Karpas-422 (cell line): ENCODE measurements around the gene C2orf49. TPM values are rescaled to one million over a fixed set of nuclear protein-coding genes. Genes with fewer than 3 reads are reported as not detected.

Experiments used
- DNase-seq: peaks from one replicate; pipeline ENCODE4 v3.0.0-alpha.2; 2015
- H2AFZ ChIP-seq: fragments of 200-600 bp; sonication (generic); 2 replicates; pipeline ENCODE4 v1.6.1; 2014; ENCODE audit warnings: antibody characterized with exemption, low read length, mixed read lengths
- H3K27ac ChIP-seq: fragments of 200-600 bp; sonication (generic); 2 replicates; pipeline ENCODE4 v1.5.1; 2014; ENCODE audit warnings: mild to moderate bottlenecking, low read length, moderate library complexity
- H3K27me3 ChIP-seq: fragments of 200-600 bp; sonication (generic); 2 replicates; pipeline ENCODE4 v1.6.1; 2014; ENCODE audit warnings: low read length, mixed read lengths
- H3K36me3 ChIP-seq: fragments of 200-600 bp; sonication (generic); 2 replicates; pipeline ENCODE4 v1.6.1; 2014; ENCODE audit warnings: low read length, mixed read lengths; ENCODE audit not compliant: insufficient read depth
- H3K4me1 ChIP-seq: fragments of 200-600 bp; sonication (generic); 2 replicates; pipeline ENCODE4 v1.6.1; 2014; ENCODE audit warnings: mild to moderate bottlenecking, low read length, mixed read lengths
- H3K4me2 ChIP-seq: fragments of 200-600 bp; sonication (generic); 2 replicates; pipeline ENCODE4 v1.6.1; 2014; ENCODE audit warnings: low read length, low read depth, mild to moderate bottlenecking; ENCODE audit not compliant: poor library complexity, severe bottlenecking
- H3K4me3 ChIP-seq: fragments of 200-600 bp; sonication (generic); 2 replicates; pipeline ENCODE4 v1.5.1; 2014; ENCODE audit warnings: mild to moderate bottlenecking, antibody characterized with exemption, low read length, mixed read lengths
- H3K79me2 ChIP-seq: fragments of 200-600 bp; sonication (generic); 2 replicates; pipeline ENCODE4 v1.6.1; 2014; ENCODE audit warnings: mild to moderate bottlenecking, low read length, mixed read lengths
- H3K9ac ChIP-seq: fragments of 200-600 bp; sonication (generic); 2 replicates; pipeline ENCODE4 v1.6.0; 2014; ENCODE audit warnings: low read length
- H3K9me2 ChIP-seq: fragments of 200-600 bp; sonication (generic), shearing (Covaris generic); replicated peaks from 2 replicates; pipeline ENCODE4 v1.6.0; 2014; ENCODE audit warnings: mild to moderate bottlenecking, low read length, moderate library complexity; ENCODE audit not compliant: insufficient read depth
- H3K9me3 ChIP-seq: fragments of 300-700, 200-600 bp; sonication (generic); 2 replicates; pipeline ENCODE4 v1.6.1; 2014; ENCODE audit warnings: low read length, mixed read lengths
- H4K20me1 ChIP-seq: fragments of 200-600 bp; sonication (generic); 2 replicates; pipeline ENCODE4 v1.6.1; 2014; ENCODE audit warnings: mild to moderate bottlenecking, antibody characterized with exemption, low read length, low read depth; ENCODE audit not compliant: insufficient read depth
- total RNA-seq: library from RNA; depleted of rRNA; stranded (reverse); fragments of >200 nt; shearing (Covaris generic); gene quantifications from 2 replicates; pipeline ENCODE4 v1.2.3, GENCODE V29; 2014; ENCODE audit warnings: low replicate concordance

C2orf49 gene
- total RNA-seq, 1 experiment from 2014 or later = 26.3 TPM

DNA sequence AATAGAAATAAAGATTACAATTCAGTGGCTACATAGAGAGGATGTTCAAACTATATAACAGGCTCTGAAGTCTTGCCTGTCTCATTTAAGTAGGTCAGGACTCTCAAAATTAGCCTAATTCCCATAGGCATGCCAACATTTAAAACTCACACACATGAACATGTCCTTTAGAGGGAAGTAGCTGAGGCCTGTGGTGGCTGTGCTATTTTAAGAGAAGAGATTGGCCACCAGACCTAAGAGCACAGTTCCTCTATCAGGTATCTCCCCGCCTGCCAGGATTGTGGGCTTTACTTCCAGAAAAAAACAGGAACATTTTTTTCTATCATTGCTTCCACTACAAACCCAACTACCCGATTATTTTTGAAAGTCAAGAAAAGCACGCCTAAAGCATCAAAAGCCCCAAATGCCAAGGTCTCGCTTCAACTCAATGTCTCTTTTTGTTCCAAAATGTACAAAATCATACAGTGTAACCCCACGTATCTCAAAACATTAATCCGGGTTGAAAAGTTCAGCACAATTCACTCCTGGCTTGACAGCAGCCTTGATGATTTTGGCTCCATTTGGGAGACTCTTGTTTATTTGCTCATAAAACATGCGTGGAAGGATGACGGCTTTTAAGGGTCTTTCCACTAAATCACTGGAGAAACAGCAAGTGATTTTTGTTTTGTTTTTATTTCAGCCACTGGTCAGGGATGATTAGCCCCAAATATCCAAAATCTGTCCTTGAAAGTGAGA, 46.3 kb downstream of the C2orf49 start:
- no peak overlapping the region for H3K27ac ChIP-seq
- DNase-seq = no peak
- no peaks in the 10 kb centered on the region for H3K79me2 ChIP-seq
- no peaks in the 10 kb centered on the region for H4K20me1 ChIP-seq
- H3K9me2 ChIP-seq = no peaks in the 10 kb centered on the region
- no peak overlapping the region for H3K9ac ChIP-seq
- no peaks in the 10 kb centered on the region for H3K27me3 ChIP-seq
- no peak overlapping the region for H3K4me2 ChIP-seq
- H3K36me3 ChIP-seq = no peaks in the 10 kb centered on the region
- H3K4me3 ChIP-seq = no peak overlapping the region
- no peak overlapping the region for H2AFZ ChIP-seq
- no peaks in the 10 kb centered on the region for H3K9me3 ChIP-seq
- H3K4me1 ChIP-seq = no peaks in the 10 kb centered on the region

DNA sequence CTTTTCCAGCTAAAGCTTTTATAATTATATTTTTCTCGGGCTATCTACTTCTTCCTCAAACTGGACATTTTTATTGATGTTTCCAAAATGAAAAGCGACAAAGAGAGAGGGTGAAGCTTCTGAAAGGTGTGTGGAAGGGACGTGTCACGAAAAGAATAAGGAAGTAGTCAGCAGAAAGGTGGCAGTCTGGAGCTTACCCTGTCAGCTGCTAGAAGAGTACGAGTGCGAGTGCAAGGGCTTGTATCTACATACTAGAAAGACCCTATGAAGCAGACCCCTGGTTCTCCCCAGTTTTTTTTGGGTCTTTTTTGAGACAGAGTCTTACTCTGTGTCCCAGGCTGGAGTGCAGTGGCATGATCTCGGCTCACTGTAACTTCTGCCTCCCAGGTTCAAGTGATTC, 46.9 kb downstream of the C2orf49 start:
- no peaks in the 10 kb centered on the region for H3K9me3 ChIP-seq
- no peaks in the 10 kb centered on the region for H3K4me1 ChIP-seq
- no peak for DNase-seq
- no peak overlapping the region for H3K27ac ChIP-seq
- no peak overlapping the region for H3K4me2 ChIP-seq
- H3K9ac ChIP-seq = no peak overlapping the region
- H3K9me2 ChIP-seq = no peaks in the 10 kb centered on the region
- no peaks in the 10 kb centered on the region for H3K79me2 ChIP-seq
- no peaks in the 10 kb centered on the region for H4K20me1 ChIP-seq
- H3K36me3 ChIP-seq = no peaks in the 10 kb centered on the region
- H3K4me3 ChIP-seq = no peak overlapping the region
- H3K27me3 ChIP-seq = no peaks in the 10 kb centered on the region
- no peak overlapping the region for H2AFZ ChIP-seq

DNA sequence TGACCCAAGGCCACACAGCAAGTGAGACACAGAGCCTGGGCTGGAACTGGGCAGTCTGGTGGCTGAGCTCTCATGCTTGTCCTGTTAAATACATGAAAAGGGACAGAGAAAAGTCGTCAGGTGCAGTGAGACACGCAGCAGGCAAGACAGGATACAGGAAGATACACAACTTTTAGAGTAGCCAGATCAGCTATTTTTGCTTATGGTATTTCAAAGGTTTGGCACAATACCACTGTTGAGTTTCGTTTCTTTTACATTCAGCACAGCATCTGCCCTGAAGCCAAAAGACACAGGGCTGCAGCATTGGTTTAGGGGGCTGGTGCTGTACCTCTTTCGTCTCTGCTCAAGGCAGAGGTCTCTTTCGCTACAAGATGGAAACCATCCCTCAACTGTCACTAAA, 47.5 kb downstream of the C2orf49 start:
- H3K9me3 ChIP-seq = no peaks in the 10 kb centered on the region
- no peak overlapping the region for H3K4me2 ChIP-seq
- H3K4me3 ChIP-seq = no peak overlapping the region
- no peaks in the 10 kb centered on the region for H4K20me1 ChIP-seq
- H3K9me2 ChIP-seq = no peaks in the 10 kb centered on the region
- no peak overlapping the region for H3K27ac ChIP-seq
- no peaks in the 10 kb centered on the region for H3K36me3 ChIP-seq
- H2AFZ ChIP-seq = no peak overlapping the region
- no peak overlapping the region for H3K9ac ChIP-seq
- H3K27me3 ChIP-seq = no peaks in the 10 kb centered on the region
- no peaks in the 10 kb centered on the region for H3K4me1 ChIP-seq
- H3K79me2 ChIP-seq = no peaks in the 10 kb centered on the region
- no peak for DNase-seq

DNA sequence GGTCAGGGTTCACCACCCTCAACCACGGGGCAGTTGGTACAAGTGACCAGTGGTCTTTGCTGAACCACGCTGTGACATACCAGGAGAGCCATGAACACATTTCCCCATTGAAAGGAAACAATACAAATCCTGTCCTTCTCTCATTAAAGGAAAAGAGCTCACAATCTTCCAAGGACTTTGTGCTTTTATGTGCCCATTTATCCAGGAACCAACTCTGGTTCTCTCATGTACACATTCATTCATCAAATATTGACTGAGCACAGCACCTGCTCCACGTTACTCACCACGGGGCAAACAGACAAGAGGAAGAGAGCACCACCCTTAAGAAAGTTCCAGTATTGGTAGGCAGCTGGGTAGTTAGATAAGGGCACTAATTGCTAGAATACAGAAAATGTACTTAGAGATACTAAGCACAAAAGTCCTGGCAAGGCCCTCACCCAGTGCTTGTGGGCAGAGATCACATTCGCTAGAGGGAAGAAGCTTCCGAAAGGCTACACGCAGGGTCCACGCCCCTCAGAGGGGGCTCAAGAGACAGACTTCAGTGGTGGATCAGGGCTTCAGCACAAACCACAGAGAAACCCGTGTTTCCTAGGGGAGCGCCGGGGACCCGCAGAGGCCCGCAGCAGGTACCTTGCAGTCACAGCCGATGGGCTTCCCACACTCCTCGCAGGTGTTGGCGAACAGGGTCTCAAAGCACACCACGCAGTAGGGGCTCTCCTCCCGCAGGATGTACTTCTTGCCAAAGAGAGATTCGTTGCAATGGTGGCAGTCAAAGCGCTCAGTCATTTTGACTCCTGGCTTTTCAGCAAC, 48.6 kb downstream of the C2orf49 start:
- no peak overlapping the region for H2AFZ ChIP-seq

DNA sequence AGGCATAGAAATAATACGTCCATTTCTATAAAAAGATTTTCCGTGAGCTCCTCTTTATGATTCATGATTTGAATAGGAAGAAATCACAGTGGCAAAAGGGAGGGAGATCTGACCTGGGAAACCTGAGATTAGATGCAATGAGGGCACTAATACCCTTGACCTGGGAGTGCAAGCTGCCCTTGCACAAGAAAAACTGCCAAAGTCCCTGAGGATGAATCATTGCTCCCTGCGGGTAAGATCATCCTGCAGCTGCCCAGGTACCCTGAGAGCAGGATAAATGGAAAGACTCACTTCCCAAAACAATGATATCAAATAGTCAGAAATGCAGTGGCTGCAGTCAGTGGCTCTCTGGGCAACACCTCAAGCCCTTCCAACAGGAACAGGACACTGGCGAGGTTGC, 49.9 kb downstream of the C2orf49 start:
- no peak overlapping the region for H3K4me3 ChIP-seq
- no peak overlapping the region for H3K9ac ChIP-seq
- H3K36me3 ChIP-seq = no peaks in the 10 kb centered on the region

More for the DNA sequence above, 48.6 kb downstream of the C2orf49 start:
- H3K9ac ChIP-seq = no peak overlapping the region
- H3K4me2 ChIP-seq = no peak overlapping the region
- no peak overlapping the region for H3K4me3 ChIP-seq
- DNase-seq = no peak
- no peaks in the 10 kb centered on the region for H4K20me1 ChIP-seq
- H3K9me2 ChIP-seq = no peaks in the 10 kb centered on the region
- H3K27ac ChIP-seq = no peak overlapping the region
- no peaks in the 10 kb centered on the region for H3K79me2 ChIP-seq
- H3K9me3 ChIP-seq = no peaks in the 10 kb centered on the region
- no peaks in the 10 kb centered on the region for H3K4me1 ChIP-seq
- no peaks in the 10 kb centered on the region for H3K27me3 ChIP-seq
- H3K36me3 ChIP-seq = no peaks in the 10 kb centered on the region

DNA sequence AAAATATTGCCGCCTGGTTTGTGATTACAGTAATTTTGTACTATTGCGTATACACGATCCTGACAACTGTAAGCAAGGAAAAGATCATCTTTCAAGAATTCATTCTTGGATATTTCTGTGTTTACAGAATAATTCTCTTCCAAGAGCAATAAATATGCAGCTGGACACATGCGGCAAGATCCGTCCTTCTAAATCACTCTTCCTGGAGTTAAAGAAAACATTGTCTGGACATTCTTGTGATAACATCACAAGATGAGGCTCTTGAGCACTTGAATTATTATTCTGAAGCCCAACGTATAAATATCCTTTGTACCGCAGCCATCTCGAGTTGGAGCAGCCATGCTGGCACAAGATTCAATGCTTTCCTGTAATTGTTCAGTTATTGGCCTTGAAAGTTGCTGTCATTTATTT, 51.6 kb downstream of the C2orf49 start:
- Histone ChIP-seq H3K27ac (no peak overlapping the region), H3K36me3 (no peaks in the 10 kb centered on the region), H3K79me2 (no peaks in the 10 kb centered on the region), H3K4me2 (no peak overlapping the region), H4K20me1 (no peaks in the 10 kb centered on the region), H3K9me3 (no peaks in the 10 kb centered on the region), H3K4me3 (no peak overlapping the region), H2AFZ (no peak overlapping the region), H3K9me2 (no peaks in the 10 kb centered on the region), H3K27me3 (no peaks in the 10 kb centered on the region), H3K4me1 (no peaks in the 10 kb centered on the region), H3K9ac (no peak overlapping the region)
- DNase-seq = no peak

More for the DNA sequence above, 49.9 kb downstream of the C2orf49 start:
- no peaks in the 10 kb centered on the region for H3K79me2 ChIP-seq
- H2AFZ ChIP-seq = no peak overlapping the region
- no peak overlapping the region for H3K27ac ChIP-seq
- no peak overlapping the region for H3K4me2 ChIP-seq
- DNase-seq = no peak
- no peaks in the 10 kb centered on the region for H3K27me3 ChIP-seq
- H3K9me2 ChIP-seq = no peaks in the 10 kb centered on the region
- H3K9me3 ChIP-seq = no peaks in the 10 kb centered on the region
- no peaks in the 10 kb centered on the region for H4K20me1 ChIP-seq
- no peaks in the 10 kb centered on the region for H3K4me1 ChIP-seq

DNA sequence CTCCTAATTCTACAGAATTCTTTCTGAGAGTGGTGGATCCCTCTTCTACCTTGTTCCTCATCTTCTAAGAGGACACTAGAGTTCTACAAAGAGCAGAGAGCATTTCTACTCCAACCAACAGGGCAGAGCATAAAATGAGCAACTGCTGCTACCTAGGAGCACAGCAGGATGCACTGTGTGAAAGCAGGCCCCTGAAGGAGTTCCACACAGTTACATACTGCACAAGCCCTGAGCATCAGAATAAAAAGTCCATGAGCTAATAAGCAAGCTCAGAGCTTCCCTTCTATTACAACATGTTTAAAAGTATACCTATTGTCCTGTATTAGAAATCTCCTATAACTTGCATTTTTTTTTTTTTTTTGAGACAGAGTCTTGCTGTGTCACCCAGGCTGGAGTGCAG, 53.1 kb downstream of the C2orf49 start:
- DNase-seq = no peak
- no peaks in the 10 kb centered on the region for H3K4me1 ChIP-seq
- H3K27ac ChIP-seq = no peak overlapping the region
- H3K4me3 ChIP-seq = no peak overlapping the region
- H3K9me3 ChIP-seq = no peaks in the 10 kb centered on the region
- H3K9ac ChIP-seq = no peak overlapping the region
- H3K27me3 ChIP-seq = no peaks in the 10 kb centered on the region
- no peaks in the 10 kb centered on the region for H3K9me2 ChIP-seq
- no peaks in the 10 kb centered on the region for H4K20me1 ChIP-seq
- no peak overlapping the region for H2AFZ ChIP-seq
- H3K36me3 ChIP-seq = no peaks in the 10 kb centered on the region
- no peak overlapping the region for H3K4me2 ChIP-seq
- H3K79me2 ChIP-seq = no peaks in the 10 kb centered on the region

DNA sequence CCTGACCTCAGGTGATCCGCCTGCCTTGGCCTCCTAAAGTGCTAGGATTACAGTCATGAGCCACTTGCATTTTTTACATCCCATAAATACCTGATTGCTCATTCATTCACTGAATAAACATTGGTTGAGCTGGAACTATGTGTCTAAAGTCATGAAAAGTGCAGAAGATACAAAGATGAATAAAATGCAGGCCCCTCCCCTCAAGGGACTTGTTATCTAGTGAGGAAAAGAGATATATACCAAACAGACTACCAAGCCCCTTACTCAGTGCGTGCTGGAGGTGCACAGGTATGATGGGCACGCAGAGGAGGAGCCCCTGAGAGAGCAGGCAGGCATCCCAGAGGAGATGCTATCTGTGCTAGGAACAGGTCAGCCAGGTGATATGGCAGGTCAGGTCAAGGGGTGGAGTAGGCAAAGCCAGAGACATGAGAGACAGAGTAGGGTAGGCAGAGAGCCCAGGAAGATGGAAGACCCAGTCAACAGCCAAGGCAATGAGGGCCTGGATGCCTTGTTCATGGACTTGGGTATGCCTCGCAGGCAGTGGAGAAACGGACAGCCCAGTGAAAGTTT, 53.8 kb downstream of the C2orf49 start:
- Histone ChIP-seq H3K4me2 (no peak overlapping the region), H3K79me2 (no peaks in the 10 kb centered on the region), H3K36me3 (no peaks in the 10 kb centered on the region), H3K4me3 (no peak overlapping the region), H2AFZ (no peak overlapping the region), H3K9me2 (no peaks in the 10 kb centered on the region), H3K9ac (no peak overlapping the region), H3K27me3 (no peaks in the 10 kb centered on the region), H3K4me1 (no peaks in the 10 kb centered on the region), H3K27ac (no peak overlapping the region), H4K20me1 (no peaks in the 10 kb centered on the region), H3K9me3 (no peaks in the 10 kb centered on the region)
- no peak for DNase-seq
